ENCODE measurements around the gene ZNF579. TPM values are rescaled to one million over a fixed set of nuclear protein-coding genes. Genes with fewer than 3 reads are reported as not detected.

ZNF579 gene
- total and polyA plus RNA-seq, 2 of the 13 experiments (the other 11 are each of a cell fraction or from before 2014, with no cell fraction given): 2.1 to 2.9 TPM

DNA sequence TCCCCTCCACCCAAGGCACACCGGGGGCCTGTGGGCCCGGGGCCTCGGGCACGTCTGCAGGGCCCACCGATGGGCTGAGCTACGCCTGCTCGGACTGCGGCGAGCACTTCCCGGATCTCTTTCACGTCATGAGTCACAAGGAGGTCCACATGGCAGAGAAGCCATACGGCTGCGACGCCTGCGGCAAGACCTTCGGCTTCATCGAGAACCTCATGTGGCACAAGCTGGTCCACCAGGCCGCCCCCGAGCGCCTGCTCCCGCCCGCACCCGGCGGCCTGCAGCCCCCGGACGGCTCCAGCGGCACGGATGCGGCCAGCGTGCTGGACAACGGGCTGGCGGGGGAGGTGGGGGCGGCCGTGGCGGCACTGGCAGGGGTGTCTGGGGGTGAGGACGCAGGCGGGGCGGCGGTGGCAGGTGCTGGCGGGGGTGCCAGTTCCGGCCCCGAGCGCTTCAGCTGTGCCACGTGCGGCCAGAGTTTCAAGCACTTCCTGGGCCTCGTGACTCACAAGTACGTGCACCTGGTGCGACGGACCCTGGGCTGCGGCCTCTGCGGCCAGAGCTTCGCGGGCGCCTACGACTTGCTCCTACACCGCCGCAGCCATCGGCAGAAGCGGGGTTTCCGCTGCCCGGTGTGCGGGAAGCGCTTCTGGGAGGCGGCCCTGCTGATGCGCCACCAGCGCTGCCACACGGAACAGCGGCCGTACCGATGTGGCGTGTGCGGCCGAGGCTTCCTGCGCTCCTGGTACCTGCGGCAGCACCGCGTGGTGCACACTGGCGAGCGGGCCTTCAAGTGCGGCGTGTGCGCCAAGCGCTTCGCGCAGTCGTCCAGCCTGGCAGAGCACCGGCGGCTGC, 35.1 kb upstream of the ZNF579 start (continued):
- TF ChIP-seq, protein P1, sequence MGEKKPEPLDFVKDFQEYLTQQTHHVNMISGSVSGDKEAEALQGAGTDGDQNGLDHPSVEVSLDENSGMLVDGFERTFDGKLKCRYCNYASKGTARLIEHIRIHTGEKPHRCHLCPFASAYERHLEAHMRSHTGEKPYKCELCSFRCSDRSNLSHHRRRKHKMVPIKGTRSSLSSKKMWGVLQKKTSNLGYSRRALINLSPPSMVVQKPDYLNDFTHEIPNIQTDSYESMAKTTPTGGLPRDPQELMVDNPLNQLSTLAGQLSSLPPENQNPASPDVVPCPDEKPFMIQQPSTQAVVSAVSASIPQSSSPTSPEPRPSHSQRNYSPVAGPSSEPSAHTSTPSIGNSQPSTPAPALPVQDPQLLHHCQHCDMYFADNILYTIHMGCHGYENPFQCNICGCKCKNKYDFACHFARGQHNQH (CRISPR knock-in tag; IDR thresholded peaks at IDR 0.05): no peak

DNA sequence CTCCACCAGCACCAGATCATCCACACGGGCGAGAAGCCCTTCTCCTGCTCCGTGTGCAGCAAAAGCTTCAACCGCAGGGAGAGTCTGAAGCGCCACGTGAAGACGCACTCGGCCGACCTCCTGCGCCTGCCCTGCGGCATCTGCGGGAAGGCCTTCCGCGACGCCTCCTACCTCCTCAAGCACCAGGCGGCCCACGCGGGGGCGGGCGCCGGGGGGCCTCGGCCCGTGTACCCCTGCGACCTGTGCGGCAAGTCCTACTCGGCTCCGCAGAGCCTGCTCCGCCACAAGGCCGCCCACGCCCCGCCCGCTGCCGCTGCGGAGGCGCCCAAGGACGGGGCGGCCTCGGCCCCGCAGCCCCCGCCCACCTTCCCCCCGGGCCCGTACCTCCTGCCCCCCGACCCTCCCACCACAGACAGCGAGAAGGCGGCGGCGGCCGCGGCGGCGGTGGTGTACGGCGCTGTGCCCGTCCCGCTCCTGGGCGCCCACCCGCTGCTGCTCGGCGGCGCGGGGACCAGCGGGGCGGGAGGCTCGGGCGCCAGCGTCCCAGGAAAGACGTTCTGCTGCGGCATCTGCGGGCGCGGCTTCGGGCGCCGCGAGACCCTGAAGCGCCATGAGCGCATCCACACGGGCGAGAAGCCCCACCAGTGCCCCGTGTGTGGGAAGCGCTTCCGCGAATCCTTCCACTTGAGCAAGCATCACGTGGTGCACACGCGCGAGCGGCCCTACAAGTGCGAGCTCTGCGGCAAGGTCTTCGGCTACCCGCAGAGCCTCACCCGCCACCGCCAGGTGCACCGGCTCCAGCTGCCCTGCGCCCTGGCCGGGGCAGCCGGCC, 34.3 kb upstream of the ZNF579 start:
- intact Hi-C loops (cut with micrococcal nuclease; ENCODE audit: unreplicated experiment) (no loop called here), in situ Hi-C loops (cut with HindIII; ENCODE audit: extremely low pct_ligation_motif_present, low pct_unique_long_range_greater_than_20kb) (no loop called here)
- CTCF ChIA-PET (ENCODE audit: low intra/inter-chr PET ratio, low total read pairs): no interaction called here
- FAIRE-seq (no peak), ATAC-seq (no peak), DNase-seq (ENCODE audit: low spot score) (no peak)
- peaks cover 2% of the 10 kb centered on the region in 2 experiments; a peak in 1 of 5 replicates for H3K36me3 ChIP-seq (replicated peaks in 1 of 2; ENCODE audit: control insufficient read depth in 1 of 2, insufficient read depth in 2 of 2, low read length in 2 of 2)
- H2AFZ ChIP-seq (ENCODE audit: low read length): no peak overlapping the region
- WGBS (ENCODE audit: low lambda C conversion rate): 95% methylated on average over 77 of the region's 98 CpGs
- no peaks in the 10 kb centered on the region for H3K9me3 ChIP-seq (ENCODE audit: low read length)
- H3K79me2 ChIP-seq (ENCODE audit: insufficient read depth, low read length): no peaks in the 10 kb centered on the region
- no peak overlapping the region for H3K9ac ChIP-seq (ENCODE audit: insufficient read depth, low read depth, low read length)
- no peaks in the 10 kb centered on the region for H4K20me1 ChIP-seq (ENCODE audit: insufficient read depth, low read length)
- no peak overlapping the region for H3K4me2 ChIP-seq (ENCODE audit: low read depth, low read length)
- H3K4me1 ChIP-seq (ENCODE audit: insufficient read depth, low read length): peaks cover 8% of the 10 kb centered on the region
- no peaks in the 10 kb centered on the region for H3K27me3 ChIP-seq (ENCODE audit: control insufficient read depth in 1 of 2, insufficient read depth in 2 of 2, low read length in 2 of 2)
- TF ChIP-seq ZNF557 (CRISPR knock-in tag; IDR thresholded peaks at IDR 0.05): no peak
- TF ChIP-seq NFE2L2 (IDR thresholded peaks at IDR 0.05; ENCODE audit: low read length): no peak
- no peak for TF ChIP-seq SAFB2 (CRISPR knock-in tag; IDR thresholded peaks at IDR 0.05; ENCODE audit: borderline replicate concordance, low read depth)
- no peak for TF ChIP-seq RFX1 (IDR thresholded peaks at IDR 0.05)
- TF ChIP-seq, protein P2, sequence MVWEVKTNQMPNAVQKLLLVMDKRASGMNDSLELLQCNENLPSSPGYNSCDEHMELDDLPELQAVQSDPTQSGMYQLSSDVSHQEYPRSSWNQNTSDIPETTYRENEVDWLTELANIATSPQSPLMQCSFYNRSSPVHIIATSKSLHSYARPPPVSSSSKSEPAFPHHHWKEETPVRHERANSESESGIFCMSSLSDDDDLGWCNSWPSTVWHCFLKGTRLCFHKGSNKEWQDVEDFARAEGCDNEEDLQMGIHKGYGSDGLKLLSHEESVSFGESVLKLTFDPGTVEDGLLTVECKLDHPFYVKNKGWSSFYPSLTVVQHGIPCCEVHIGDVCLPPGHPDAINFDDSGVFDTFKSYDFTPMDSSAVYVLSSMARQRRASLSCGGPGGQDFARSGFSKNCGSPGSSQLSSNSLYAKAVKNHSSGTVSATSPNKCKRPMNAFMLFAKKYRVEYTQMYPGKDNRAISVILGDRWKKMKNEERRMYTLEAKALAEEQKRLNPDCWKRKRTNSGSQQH (CRISPR knock-in tag; IDR thresholded peaks at IDR 0.05; ENCODE audit: low read depth): no peak
- TF ChIP-seq ZNF549 (CRISPR knock-in tag; IDR thresholded peaks at IDR 0.05): no peak
- H3K27ac ChIP-seq (ENCODE audit: extremely low read length, insufficient read depth, low read length): no peak overlapping the region
- no peak overlapping the region for H3K4me3 ChIP-seq (replicated peaks in 1 of 3; ENCODE audit: insufficient read depth in 1 of 3, low read depth in 2 of 3, low read length in 3 of 3)
- no TSS peak for BruUV-seq (replicated peaks)
- POLR2A ChIA-PET: no interaction called here
